Cardiac fibroblast (primary cell): ENCODE measurements around the gene C3orf62.
A peak's percentile ranks its signal among the peaks of the same experiment; 100 is the strongest.

Experiments
- DNase-seq, 2 donors: peaks; one replicate each; pipeline versions ENCODE4 v3.0.0 to v3.0.0-alpha.2; 2010; ENCODE audit warnings: low read depth in 2 of 2
- H3K4me3 ChIP-seq, 2 donors: replicated peaks in 1 of 2; 1 replicate in 1 of 2; 2 replicates in 1 of 2; pipeline ENCODE4 v1.5.1; 2011; ENCODE audit warnings: low read depth in 2 of 2, low read length in 2 of 2, mild to moderate bottlenecking in 2 of 2, moderate library complexity in 1 of 2
- TF ChIP-seq, protein P1 (sequence below): IDR thresholded peaks from one replicate; pipeline ENCODE4 v1.5.1; 2011; ENCODE audit warnings: low read depth, mild to moderate bottlenecking, low read length, inconsistent platforms

C3orf62 gene

DNA sequence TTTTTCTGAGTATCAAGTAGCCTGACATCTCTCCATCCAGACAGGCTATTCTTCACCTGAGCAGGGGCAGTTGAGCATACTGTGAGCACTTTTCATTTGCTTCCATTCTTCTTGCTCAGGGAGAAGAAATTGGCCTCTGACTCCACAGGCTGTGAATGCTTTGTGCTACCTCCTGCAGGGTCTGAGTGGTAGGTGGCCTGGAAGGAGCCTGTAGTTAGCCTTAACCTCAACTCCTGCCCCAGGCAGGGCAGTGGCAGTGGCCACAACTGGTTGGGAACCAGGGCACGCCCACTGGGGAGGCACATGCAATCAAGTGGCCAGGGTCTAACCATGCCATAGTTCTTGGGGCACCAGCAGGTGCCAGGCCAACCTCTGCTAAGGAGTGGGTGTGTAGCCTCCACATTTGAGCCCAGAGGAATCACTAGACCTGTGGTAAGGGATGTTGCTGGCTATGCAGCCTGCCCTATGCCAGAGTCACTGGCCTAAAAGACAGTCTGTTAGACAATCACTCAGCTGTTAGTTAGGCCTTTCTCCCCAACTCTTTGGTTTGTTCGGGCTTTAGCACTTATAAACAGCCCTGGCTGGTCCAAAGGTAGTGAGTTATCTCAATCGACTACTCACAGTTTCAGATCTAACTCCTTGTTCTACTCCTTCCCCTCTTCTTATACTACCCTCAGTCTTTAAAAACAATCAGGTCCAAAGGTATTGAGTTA lies 7.4 kb downstream of the C3orf62 start:
- no peak for DNase-seq
- TF ChIP-seq, protein P1, sequence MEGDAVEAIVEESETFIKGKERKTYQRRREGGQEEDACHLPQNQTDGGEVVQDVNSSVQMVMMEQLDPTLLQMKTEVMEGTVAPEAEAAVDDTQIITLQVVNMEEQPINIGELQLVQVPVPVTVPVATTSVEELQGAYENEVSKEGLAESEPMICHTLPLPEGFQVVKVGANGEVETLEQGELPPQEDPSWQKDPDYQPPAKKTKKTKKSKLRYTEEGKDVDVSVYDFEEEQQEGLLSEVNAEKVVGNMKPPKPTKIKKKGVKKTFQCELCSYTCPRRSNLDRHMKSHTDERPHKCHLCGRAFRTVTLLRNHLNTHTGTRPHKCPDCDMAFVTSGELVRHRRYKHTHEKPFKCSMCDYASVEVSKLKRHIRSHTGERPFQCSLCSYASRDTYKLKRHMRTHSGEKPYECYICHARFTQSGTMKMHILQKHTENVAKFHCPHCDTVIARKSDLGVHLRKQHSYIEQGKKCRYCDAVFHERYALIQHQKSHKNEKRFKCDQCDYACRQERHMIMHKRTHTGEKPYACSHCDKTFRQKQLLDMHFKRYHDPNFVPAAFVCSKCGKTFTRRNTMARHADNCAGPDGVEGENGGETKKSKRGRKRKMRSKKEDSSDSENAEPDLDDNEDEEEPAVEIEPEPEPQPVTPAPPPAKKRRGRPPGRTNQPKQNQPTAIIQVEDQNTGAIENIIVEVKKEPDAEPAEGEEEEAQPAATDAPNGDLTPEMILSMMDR = no peak
- no peak overlapping the region for H3K4me3 ChIP-seq

DNA sequence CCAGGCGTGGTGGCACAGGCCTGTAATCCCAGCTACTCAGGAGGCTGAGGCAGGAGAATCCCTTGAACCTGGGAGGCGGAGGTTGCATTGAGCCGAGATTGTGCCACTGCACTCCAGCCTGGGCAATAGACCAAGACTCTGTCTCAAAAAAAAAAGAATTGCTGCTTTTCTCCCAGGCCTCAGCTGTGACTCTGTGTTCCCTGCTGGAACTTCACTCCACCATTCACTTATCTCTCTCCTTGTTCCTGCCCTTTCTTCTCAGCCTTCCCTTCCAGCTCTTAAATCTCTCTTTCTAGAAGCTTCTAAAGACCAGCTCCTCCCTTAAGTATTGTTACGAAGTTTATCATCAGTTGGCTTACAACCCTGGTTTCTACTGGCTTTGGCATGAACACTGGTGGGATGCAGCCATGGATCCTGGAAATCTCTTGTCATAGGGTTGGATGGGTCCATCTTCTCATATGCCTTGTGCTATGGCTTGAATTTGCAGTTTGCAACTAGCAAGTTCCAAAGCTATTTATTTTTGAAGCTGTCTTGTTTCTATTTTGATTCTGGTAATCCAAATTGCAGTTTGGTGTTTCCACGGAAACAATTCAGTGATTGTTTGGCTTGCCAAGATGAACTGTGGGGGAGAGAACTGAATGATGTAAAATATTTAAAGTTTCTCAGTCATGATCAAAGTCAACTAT lies 10.5 kb downstream of the C3orf62 start:
- TF ChIP-seq, protein P1 = no peak
- no peak overlapping the region for H3K4me3 ChIP-seq
- peak; percentile 6 to 68 for DNase-seq

DNA sequence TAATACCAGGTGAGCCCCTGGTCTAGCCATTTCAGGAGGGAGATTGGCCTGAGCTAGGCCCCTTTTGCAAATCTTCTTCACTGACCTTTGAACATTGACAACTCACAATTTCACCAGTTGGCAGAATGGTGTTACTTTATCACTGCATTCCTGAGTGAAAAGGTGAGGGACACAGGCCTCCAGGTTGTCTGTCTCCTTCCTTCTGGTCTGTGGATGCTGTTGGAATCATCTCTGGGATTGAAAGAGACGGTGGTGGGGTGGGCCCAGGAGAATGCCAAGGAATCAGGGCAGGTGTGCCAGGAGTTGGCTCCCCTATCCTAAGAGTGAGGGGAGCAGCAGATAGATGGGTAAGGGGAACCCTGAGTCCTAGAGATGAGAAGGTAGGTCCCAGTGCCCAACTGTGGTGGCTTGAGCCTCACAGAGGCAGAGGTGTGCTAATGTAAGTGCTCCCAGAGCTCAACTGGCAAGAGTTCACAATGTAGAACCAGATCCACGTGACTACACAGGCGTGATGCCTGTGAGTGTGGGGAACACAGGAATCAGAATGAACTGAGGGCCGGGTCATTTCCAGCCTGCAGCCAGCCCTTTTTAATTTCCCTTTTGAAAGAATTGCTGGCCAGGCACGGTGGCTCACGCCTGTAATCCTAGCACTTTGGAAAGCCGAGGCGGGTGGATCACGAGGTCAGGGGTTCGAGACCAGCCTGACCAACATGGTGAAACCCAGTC lies 11.2 kb downstream of the C3orf62 start:
- no peak for DNase-seq

DNA sequence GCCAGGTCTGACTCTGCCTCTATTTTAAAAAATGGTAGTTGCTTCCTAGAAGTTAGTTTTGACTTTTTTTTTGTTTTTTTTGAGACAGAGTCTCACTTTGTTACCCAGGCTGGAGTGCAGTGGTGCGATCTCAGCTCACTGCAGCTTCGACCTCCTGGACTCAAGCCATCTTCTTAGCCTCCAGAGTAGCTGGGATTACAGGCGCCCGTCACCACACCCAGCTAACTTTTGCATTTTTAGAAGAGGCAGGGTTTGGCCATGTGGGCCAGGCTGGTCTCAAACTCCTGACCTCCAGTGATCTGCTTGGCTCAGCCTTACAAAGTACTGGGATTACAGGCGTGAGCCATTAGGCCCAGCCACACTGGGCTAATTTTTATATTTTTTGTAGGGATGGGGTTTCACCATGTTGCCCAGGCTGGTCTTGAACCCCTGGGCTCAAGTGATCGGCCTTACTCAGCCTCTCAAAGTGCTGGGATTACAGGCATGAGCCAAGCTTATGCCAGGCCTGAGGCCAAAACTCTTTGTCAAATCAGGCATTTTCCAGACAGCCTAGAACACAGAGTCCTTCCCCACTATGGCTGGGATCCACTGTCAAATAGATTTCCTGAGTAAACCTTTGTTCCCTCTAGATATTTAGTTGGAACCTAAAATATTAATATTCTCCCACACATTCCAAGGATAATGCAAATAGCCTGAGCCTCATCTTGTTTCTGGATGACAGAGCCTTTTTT lies 13.7 kb downstream of the C3orf62 start:
- H3K4me3 ChIP-seq = no peak overlapping the region
- TF ChIP-seq, protein P1 = no peak

More for the DNA sequence above, 11.2 kb downstream of the C3orf62 start:
- TF ChIP-seq, protein P1 = no peak
- no peak overlapping the region for H3K4me3 ChIP-seq

DNA sequence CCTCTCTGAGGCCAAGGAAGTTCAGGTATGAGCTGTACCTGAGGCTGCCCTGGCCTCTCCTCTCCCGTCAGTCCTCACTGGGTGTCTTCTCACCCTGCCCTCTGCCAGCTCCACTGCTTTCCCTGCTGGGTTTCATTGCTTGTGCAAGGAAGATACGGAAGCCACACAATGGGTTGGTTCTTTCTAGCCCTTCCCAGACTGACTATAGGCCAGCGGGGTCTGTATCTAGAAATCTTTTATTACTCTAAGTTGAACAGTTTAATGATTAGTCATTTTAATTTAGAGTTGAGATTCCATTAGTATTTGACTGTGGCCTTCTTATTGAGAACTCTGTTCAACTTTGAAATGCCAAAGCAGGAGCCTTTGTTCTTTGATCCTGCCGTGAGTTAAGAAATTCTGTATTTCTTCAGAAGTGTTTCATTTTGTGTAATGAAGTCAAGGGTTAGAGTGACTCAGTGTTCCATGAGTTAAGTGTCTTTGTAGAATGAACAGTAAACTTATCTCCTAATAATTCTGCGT lies 16.2 kb downstream of the C3orf62 start:
- TF ChIP-seq, protein P1 = no peak
- H3K4me3 ChIP-seq = no peak overlapping the region
- peak in 1 of 2 donors; percentile 24 for DNase-seq

More for the DNA sequence above, 13.7 kb downstream of the C3orf62 start:
- DNase-seq = peak in 1 of 2 donors; percentile 50

DNA sequence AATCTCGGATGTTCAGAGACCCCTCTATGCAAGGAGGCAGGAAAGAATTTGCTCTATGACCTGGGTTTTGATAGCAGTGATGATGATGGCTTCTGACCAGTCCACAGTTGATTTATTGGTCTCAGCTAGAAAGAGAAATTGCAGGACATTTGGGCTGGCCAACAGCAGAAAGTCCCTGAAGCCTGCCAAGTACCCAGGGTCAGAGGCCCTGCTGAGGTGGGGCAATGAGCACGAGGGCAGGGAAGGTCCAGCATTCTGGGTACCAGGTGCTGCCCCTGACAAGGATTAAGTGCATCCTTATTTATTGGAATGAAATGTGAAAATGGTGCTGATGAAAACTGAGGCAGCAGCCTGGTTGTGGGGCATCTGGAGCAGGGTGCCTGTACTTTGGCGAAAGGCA lies 19.8 kb downstream of the C3orf62 start:
- no peak for DNase-seq
- TF ChIP-seq, protein P1 = no peak
- no peak overlapping the region for H3K4me3 ChIP-seq
